Upper lobe of left lung (tissue), 6 donors: ENCODE measurements around the gene SLC66A2. TPM values are rescaled to one million over a fixed set of nuclear protein-coding genes. Genes with fewer than 3 reads are reported as not detected.

Source experiments
- ATAC-seq, 2 donors: fragments of 200-7000 bp; cut with Tn5 transposase; one replicate each; pipeline ENCODE4 v1.9.1; 2022; ENCODE audit warnings: mild to moderate bottlenecking in 2 of 2, moderate library complexity in 2 of 2; ENCODE audit not compliant: low FRiP score in 2 of 2
- DNase-seq, 2 donors: peaks; one replicate each; pipeline ENCODE4 v3.0.0-alpha.2; 2019 to 2020
- H3K27ac ChIP-seq, 4 donors: fragments of 200-600 bp; sonication (generic); one replicate each; pipeline ENCODE4 v1.5.1; 2016 to 2019
- H3K27me3 ChIP-seq, 4 donors: fragments of 200-600 bp; sonication (generic); one replicate each; pipeline ENCODE4 v1.5.1; 2017 to 2019
- H3K36me3 ChIP-seq, 4 donors: fragments of 200-600 bp; sonication (generic); one replicate each; pipeline ENCODE4 v1.5.1; 2016 to 2019
- H3K4me1 ChIP-seq, 4 donors: fragments of 200-600 bp; sonication (generic); one replicate each; pipeline ENCODE4 v1.5.1; 2018 to 2019
- H3K4me3 ChIP-seq, 4 donors: fragments of 200-600 bp; sonication (generic); one replicate each; pipeline ENCODE4 v1.5.1; 2017 to 2019; ENCODE audit warnings: mild to moderate bottlenecking in 2 of 4, moderate library complexity in 1 of 4
- H3K9me3 ChIP-seq, 4 donors: fragments of 200-600 bp; sonication (generic); one replicate each; pipeline ENCODE4 v1.5.1; 2018 to 2019
- EP300 ChIP-seq, 4 donors: sonication (generic); formaldehyde crosslinking; IDR thresholded peaks; one replicate each; pipeline ENCODE4 v1.5.1; 2017; ENCODE audit warnings: antibody characterized with exemption in 4 of 4, control low read depth in 2 of 4
- POLR2A ChIP-seq, 4 donors: fragments of 450-650 bp; IDR thresholded peaks; one replicate each; pipeline ENCODE4 v1.5.1; 2016 to 2017; ENCODE audit warnings: antibody characterized with exemption in 4 of 4, mild to moderate bottlenecking in 2 of 4
- POLR2AphosphoS5 ChIP-seq, 2 donors: sonication (generic); formaldehyde crosslinking; IDR thresholded peaks; one replicate each; pipeline ENCODE4 v1.5.1; 2017; ENCODE audit warnings: antibody characterized with exemption in 2 of 2
- WGBS, 2 donors: methylation state at CpG; one replicate each; pipeline ENCODE4 v1.1.5; 2017 to 2018; 5-methylcytosine and 5-hydroxymethylcytosine counted together
- total RNA-seq, 6 donors: library from RNA; depleted of rRNA in 4 of 6; stranded (reverse); fragments of >200 nt in 4 of 6; gene quantifications; one replicate each; pipeline versions ENCODE4 v1.1.0 to v1.2.1, GENCODE V29; 2016 to 2021
- TF ChIP-seq, protein P1 (sequence below), 6 experiments: fragments of 450-650 bp in 4 of 6; fragments of 200-600 bp in 2 of 6; sonication (generic) in 2 of 6; IDR thresholded peaks; one replicate each; pipeline ENCODE4 v1.5.1; 2016 to 2019; ENCODE audit warnings: antibody characterized with exemption in 6 of 6
- donor health status: DM: no; HTN: no; CAD: no; lungs with moderate emphysema.
- donor health status: DM: no; HTN: yes; CAD: no; lungs with severe emphysema.

Gene SLC66A2
- total RNA-seq, 6 donors from 2014 or later: 37.6 to 90.7 (median 66.5) TPM

DNA sequence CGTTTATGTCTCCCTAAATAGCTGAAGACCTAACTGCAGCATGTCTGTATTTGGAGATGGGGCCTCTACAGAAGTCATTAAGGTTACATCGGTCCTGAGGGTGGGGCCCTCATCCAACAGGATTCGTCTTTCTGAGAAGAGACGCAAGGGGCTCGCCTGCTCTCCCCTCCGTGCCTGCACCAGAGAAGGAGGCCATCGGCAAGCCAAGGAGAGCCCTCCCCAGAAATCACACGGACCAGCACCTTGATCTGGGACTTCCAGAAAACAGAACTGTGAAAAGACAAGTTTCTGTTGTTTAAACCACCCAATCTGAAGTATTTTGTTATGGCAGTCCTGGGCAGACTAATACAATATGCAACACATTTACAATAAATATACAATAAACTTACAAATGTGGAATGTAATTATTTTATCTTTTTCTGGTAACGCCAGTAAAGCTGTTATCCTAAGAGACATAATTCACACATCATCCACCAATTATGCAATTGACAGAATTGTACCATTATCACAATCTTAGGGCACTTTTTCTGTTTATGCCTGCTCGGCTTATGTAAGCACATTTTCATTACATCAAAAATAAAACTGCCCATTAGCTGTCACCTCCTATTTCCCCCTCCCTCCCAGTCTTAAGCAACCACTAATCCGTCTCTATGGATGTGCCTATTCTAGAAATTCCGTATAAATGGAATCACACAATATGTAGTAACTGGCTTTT, 19.1 kb upstream of the SLC66A2 start:
- H3K36me3 ChIP-seq: peaks cover 15 to 62% (median 31%) of the 10 kb centered on the region in 4 donors
- no peak overlapping the region for H3K27ac ChIP-seq
- no peaks in the 10 kb centered on the region for H3K9me3 ChIP-seq
- peak in 1 of 2 donors; percentile 15 for DNase-seq
- H3K4me1 ChIP-seq: peaks cover 0 to 8% (median 3%) of the 10 kb centered on the region in 4 donors
- no peak overlapping the region for H3K4me3 ChIP-seq
- WGBS, 2 donors: 93% methylated on average over 10 to 12 of the region's 12 CpGs
- no peak for ATAC-seq
- TF ChIP-seq POLR2AphosphoS5 (IDR thresholded peaks at IDR 0.05) (no peak), POLR2A (IDR thresholded peaks at IDR 0.05) (no peak), EP300 (IDR thresholded peaks at IDR 0.05) (no peak)
- TF ChIP-seq, protein P1, sequence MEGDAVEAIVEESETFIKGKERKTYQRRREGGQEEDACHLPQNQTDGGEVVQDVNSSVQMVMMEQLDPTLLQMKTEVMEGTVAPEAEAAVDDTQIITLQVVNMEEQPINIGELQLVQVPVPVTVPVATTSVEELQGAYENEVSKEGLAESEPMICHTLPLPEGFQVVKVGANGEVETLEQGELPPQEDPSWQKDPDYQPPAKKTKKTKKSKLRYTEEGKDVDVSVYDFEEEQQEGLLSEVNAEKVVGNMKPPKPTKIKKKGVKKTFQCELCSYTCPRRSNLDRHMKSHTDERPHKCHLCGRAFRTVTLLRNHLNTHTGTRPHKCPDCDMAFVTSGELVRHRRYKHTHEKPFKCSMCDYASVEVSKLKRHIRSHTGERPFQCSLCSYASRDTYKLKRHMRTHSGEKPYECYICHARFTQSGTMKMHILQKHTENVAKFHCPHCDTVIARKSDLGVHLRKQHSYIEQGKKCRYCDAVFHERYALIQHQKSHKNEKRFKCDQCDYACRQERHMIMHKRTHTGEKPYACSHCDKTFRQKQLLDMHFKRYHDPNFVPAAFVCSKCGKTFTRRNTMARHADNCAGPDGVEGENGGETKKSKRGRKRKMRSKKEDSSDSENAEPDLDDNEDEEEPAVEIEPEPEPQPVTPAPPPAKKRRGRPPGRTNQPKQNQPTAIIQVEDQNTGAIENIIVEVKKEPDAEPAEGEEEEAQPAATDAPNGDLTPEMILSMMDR (IDR thresholded peaks at IDR 0.05): no peak
- H3K27me3 ChIP-seq: no peaks in the 10 kb centered on the region

DNA sequence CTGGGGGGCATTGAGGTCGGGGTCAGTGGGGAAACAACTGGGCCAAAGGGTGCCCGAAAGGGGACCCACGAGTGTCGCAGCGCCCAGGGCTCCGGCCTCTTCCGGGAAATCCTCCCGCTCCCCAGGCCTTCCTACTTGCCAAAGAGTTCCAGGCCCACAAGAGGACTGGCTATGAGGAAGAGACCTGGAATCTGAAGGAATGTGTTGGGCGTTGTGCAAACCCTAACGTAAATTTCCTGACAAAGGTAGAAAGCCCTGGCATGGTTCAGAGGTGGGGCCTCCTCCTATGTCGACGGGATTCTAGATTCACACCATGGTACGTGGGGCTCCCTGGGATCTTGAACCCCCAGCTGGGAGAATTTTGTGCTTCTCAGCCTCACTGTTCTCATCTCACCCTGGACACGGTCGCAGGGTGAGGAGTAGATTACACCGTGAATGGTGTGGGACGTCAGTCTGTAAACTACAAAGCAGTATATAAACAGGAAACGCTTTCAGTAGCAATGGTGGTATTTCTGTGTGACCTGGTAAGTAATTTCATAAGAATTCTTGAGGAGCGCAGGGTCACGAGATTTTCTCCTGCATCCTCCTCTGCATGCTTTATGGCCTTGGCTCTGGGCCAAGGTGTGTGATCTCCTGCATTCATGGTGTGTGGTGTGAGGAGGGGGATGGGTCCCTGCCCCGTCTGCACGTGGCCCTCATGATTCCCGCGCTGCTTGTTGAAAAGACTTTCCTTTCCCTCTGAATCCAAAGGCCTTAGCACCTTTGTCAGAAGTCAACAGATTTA, 13.9 kb upstream of the SLC66A2 start:
- peak; percentile 28 to 60 for ATAC-seq
- TF ChIP-seq, protein P1 (IDR thresholded peaks at IDR 0.05): no peak
- peak in 1 of 4 donors; percentile 5 for TF ChIP-seq EP300 (IDR thresholded peaks at IDR 0.05)
- TF ChIP-seq POLR2A (IDR thresholded peaks at IDR 0.05): peak in 2 of 4 donors; percentile 9 to 14
- TF ChIP-seq POLR2AphosphoS5 (IDR thresholded peaks at IDR 0.05): peak in 1 of 2 donors; percentile 11
- no peaks in the 10 kb centered on the region for H3K27me3 ChIP-seq
- H3K4me1 ChIP-seq: peaks cover 17 to 54% (median 34%) of the 10 kb centered on the region in 4 donors
- peak; percentile 67 to 82 for DNase-seq
- peak overlapping the region; percentile 40 to 78 (median 65) for H3K4me3 ChIP-seq
- H3K27ac ChIP-seq: peak overlapping the region; percentile 84 to 91 (median 90)
- peaks cover 0 to 15% (median 2%) of the 10 kb centered on the region in 4 donors for H3K36me3 ChIP-seq
- 10 to 12% methylated on average over 19 to 22 of the region's 24 CpGs for WGBS, 2 donors
- H3K9me3 ChIP-seq: no peaks in the 10 kb centered on the region

DNA sequence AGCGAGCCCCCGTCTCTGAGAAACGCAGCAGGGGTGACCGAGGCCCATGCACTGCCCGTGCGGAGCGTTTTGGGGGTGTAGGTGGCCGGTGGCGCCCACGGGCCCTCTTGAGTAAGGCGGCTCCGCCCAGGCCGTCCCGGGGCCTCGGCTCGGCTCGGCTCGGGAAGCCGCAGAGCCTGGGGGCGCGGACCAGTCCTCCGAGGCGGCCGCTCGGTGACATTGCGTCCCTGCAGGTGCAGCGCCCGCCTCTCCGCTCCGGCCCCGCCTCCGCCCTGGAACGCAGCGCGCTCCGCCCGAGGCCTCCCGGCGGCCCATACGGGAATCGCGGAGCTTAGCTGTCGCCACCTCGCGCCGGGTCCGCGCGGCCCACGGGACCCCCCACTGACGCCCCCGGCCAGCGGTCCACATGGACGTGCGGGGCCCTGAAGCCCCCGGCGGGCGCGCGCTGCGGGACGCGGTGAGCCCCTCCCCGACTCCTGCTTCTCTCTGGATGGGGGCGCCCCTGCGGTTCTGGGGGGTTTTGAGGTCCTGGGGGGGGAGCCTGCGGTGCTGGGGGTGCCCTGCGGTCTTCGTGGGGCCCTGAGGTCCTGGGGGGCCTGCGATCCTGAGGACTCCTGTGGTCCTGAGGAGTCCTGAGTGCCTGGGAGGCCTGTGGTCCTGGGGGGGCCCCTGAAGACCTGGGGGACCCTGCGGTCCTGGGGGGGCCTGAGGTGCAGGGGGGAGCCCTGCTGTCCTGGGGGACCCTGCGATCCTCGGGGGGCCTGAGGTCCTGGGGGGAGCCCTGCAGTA, 13.1 kb upstream of the SLC66A2 start, which contains the start of gene HSBP1L1:
Gene HSBP1L1, plus strand, starts transcription at position 314 of the 789 bp plus-strand sequence. Its CDS starts 93 bp downstream, at position 407.
- DNase-seq (peak; percentile 85 to 96), ATAC-seq (peak; percentile 83 to 89)
- TF ChIP-seq POLR2AphosphoS5 (IDR thresholded peaks at IDR 0.05) (peak; percentile 48 to 53), EP300 (IDR thresholded peaks at IDR 0.05) (no peak), POLR2A (IDR thresholded peaks at IDR 0.05) (peak in 2 of 4 donors; percentile 66 to 80)
- TF ChIP-seq, protein P1 (IDR thresholded peaks at IDR 0.05): peak; percentile 35 to 88 (median 59)
- Histone ChIP-seq H3K36me3 (peaks cover 0 to 7% (median 1%) of the 10 kb centered on the region in 4 donors), H3K4me1 (peaks cover 17 to 62% (median 37%) of the 10 kb centered on the region in 4 donors), H3K4me3 (peak within 1 kb of the TSS; percentile 40 to 78 (median 65)), H3K9me3 (no peaks in the 10 kb centered on the region), H3K27ac (peak within 1 kb of the TSS; percentile 84 to 91 (median 90)), H3K27me3 (no peaks in the 10 kb centered on the region)
- WGBS, 2 donors: 10 to 32% methylated on average over 6 of the region's 73 CpGs

DNA sequence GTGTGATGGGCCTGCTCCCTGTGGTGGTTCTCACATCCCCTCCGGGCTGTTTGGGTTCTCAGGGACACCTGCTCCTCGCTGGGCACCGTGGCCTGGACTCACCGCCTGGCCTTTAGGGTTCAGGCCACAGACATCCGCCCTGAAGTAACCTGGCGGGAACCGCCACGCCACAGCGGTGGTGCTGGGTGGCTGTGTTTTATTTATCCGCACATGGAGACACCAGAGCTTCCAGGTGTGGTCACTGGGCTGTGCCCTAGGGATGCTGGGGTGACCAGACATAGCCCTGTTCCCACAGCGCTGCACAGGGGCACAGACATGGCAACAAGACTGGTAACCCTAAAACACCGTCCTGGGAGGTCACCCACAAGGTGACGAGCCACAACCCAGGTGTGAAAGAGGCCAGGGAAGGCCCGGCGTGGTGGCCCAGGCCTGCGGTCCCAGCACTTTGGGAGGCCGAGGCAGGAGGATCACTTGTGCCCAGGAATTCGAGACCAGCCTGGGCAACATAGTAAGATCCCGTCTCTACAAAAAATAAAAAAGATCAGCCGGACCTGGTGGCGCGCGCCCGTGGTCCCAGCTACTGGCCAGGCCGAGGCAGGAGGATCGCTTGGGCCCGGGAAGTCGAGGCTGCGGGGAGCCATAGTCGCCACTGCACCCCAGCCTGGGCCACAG, 12.3 kb upstream of the SLC66A2 start:
- H3K4me3 ChIP-seq: peak overlapping the region; percentile 40 to 78 (median 65)
- ATAC-seq (no peak), DNase-seq (peak in 1 of 2 donors; percentile 21)
- 81 to 85% methylated on average over 29 to 30 of the region's 30 CpGs for WGBS, 2 donors
- TF ChIP-seq POLR2AphosphoS5 (IDR thresholded peaks at IDR 0.05): no peak
- H3K36me3 ChIP-seq: peaks cover 0 to 7% (median 1%) of the 10 kb centered on the region in 4 donors
- no peaks in the 10 kb centered on the region for H3K27me3 ChIP-seq
- H3K4me1 ChIP-seq: peaks cover 17 to 65% (median 38%) of the 10 kb centered on the region in 4 donors
- no peaks in the 10 kb centered on the region for H3K9me3 ChIP-seq
- H3K27ac ChIP-seq: peak overlapping the region; percentile 84 to 91 (median 90)
